Epithelial cell of esophagus (primary cell): ENCODE measurements around the gene ATP6V1F.

Source experiments
- DNase-seq: peaks from one replicate; pipeline ENCODE4 v3.0.0; 2010; ENCODE audit warnings: low read depth
- H3K4me3 ChIP-seq: 2 replicates; pipeline ENCODE4 v1.5.1; 2011; ENCODE audit warnings: mild to moderate bottlenecking, low read length, control low read depth
- TF ChIP-seq, protein P1 (sequence below): IDR thresholded peaks from 2 replicates; pipeline ENCODE4 v1.5.1; 2011; ENCODE audit warnings: low read depth, mild to moderate bottlenecking, low read length, control low read depth, inconsistent platforms; ENCODE audit not compliant: insufficient read depth; ENCODE audit errors: missing control alignments

The ATP6V1F gene

GRCh38 chr7:128849804-128850490 lies 12.7 kb upstream of the ATP6V1F start:
- no peak for DNase-seq
- no peak overlapping the region for H3K4me3 ChIP-seq
- TF ChIP-seq, protein P1, sequence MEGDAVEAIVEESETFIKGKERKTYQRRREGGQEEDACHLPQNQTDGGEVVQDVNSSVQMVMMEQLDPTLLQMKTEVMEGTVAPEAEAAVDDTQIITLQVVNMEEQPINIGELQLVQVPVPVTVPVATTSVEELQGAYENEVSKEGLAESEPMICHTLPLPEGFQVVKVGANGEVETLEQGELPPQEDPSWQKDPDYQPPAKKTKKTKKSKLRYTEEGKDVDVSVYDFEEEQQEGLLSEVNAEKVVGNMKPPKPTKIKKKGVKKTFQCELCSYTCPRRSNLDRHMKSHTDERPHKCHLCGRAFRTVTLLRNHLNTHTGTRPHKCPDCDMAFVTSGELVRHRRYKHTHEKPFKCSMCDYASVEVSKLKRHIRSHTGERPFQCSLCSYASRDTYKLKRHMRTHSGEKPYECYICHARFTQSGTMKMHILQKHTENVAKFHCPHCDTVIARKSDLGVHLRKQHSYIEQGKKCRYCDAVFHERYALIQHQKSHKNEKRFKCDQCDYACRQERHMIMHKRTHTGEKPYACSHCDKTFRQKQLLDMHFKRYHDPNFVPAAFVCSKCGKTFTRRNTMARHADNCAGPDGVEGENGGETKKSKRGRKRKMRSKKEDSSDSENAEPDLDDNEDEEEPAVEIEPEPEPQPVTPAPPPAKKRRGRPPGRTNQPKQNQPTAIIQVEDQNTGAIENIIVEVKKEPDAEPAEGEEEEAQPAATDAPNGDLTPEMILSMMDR: no peak

GRCh38 chr7:128852537-128853254 lies 10.0 kb upstream of the ATP6V1F start:
- DNase-seq: no peak
- TF ChIP-seq, protein P1: no peak
- H3K4me3 ChIP-seq: no peak overlapping the region

GRCh38 chr7:128853799-128854198 lies 8.9 kb upstream of the ATP6V1F start:
- DNase-seq: no peak
- H3K4me3 ChIP-seq: no peak overlapping the region
- TF ChIP-seq, protein P1: no peak

DNA sequence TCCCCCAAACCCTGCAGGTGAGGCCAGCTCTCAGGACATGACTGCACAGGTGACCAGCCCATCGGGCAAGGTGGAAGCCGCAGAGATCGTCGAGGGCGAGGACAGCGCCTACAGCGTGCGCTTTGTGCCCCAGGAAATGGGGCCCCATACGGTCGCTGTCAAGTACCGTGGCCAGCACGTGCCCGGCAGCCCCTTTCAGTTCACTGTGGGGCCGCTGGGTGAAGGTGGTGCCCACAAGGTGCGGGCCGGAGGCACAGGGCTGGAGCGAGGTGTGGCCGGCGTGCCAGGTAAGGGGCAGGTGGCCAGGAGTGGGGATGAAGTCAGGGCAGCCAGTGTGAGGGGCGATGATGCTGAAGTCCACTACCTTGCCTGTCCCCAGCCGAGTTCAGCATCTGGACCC lies 8.3 kb upstream of the ATP6V1F start:
- DNase-seq: no peak
- H3K4me3 ChIP-seq: no peak overlapping the region
- TF ChIP-seq, protein P1: no peak

DNA sequence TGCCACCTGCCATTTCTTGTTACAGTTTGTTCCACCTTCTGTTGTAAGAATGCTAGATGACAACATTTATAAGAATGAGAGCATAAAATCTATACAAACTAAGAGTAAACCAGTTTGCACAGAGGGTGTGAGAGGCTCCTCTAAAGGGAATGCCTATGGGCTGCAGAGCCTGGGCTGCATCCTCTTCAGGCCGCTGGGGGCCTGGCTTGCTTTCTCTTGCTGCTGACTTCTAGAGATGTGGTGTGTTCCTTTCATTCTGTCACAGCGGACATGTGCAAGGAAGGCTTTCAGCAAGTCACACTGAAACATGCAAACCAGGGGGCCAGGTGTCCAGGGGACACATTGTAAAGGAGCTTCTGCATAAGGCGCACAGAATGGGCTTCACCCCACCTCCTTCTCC lies 7.1 kb upstream of the ATP6V1F start:
- TF ChIP-seq, protein P1: no peak
- H3K4me3 ChIP-seq: no peak overlapping the region
- no peak for DNase-seq

GRCh38 chr7:128856001-128856718 lies 6.5 kb upstream of the ATP6V1F start:
- no peak overlapping the region for H3K4me3 ChIP-seq
- no peak for DNase-seq
- TF ChIP-seq, protein P1: no peak
